H9 (cell line): ENCODE results near the gene INSC. TPM values are rescaled to one million over a fixed set of nuclear protein-coding genes. Genes with fewer than 3 reads are reported as not detected.

Experiments used
- DNase-seq: peaks from one replicate; pipeline ENCODE4 v3.0.0-alpha.2; 2017
- H2AFZ ChIP-seq: one replicate; pipeline ENCODE4 v1.6.1; 2013; ENCODE audit warnings: mild to moderate bottlenecking, low read length, control low read depth, moderate library complexity
- H2AK5ac ChIP-seq: 2 replicates; pipeline ENCODE4 v1.6.1; 2013; ENCODE audit warnings: low read length, control low read depth, mixed read lengths; ENCODE audit not compliant: insufficient read length
- H2BK120ac ChIP-seq: one replicate; pipeline ENCODE4 v1.6.1; 2013; ENCODE audit warnings: low read depth, mild to moderate bottlenecking, low read length, control low read depth, inconsistent platforms; ENCODE audit not compliant: poor library complexity, severe bottlenecking
- H2BK12ac ChIP-seq: 2 replicates; pipeline ENCODE4 v1.6.1; 2013; ENCODE audit warnings: low read length, control low read depth, mixed read lengths, low read depth; ENCODE audit not compliant: insufficient read length
- H2BK15ac ChIP-seq: 2 replicates; pipeline ENCODE4 v1.6.1; 2013; ENCODE audit warnings: low read depth, low read length, control low read depth
- H2BK20ac ChIP-seq: one replicate; pipeline ENCODE4 v1.6.1; 2013; ENCODE audit warnings: low read depth, mild to moderate bottlenecking, low read length, control low read depth, inconsistent platforms; ENCODE audit not compliant: poor library complexity, severe bottlenecking
- H2BK5ac ChIP-seq: 2 replicates; pipeline ENCODE4 v1.6.1; 2013; ENCODE audit warnings: low read length, control low read depth, mixed read lengths; ENCODE audit not compliant: insufficient read length
- H3K14ac ChIP-seq: 2 replicates; pipeline ENCODE4 v1.6.1; 2013; ENCODE audit warnings: low read length, control low read depth; ENCODE audit not compliant: insufficient read depth
- H3K18ac ChIP-seq: 2 replicates; pipeline ENCODE4 v1.6.1; 2013; ENCODE audit warnings: low read depth, mild to moderate bottlenecking, mixed read lengths, low read length, control low read depth; ENCODE audit not compliant: insufficient read length
- H3K23ac ChIP-seq: 2 replicates; pipeline ENCODE4 v1.6.1; 2013; ENCODE audit warnings: low read length, control low read depth, mixed read lengths, low read depth; ENCODE audit not compliant: insufficient read length
- H3K23me2 ChIP-seq: 2 replicates; pipeline ENCODE4 v1.6.1; 2013; ENCODE audit warnings: low read depth, mild to moderate bottlenecking, mixed read lengths, low read length, control low read depth; ENCODE audit not compliant: insufficient read length, poor library complexity, severe bottlenecking
- H3K27ac ChIP-seq: 2 replicates; pipeline ENCODE4 v1.5.1; 2013; ENCODE audit warnings: low read length, control low read depth, mixed read lengths, low read depth; ENCODE audit not compliant: insufficient read length
- H3K27me3 ChIP-seq: 2 replicates; pipeline ENCODE4 v1.6.1; 2013; ENCODE audit warnings: low read length, control low read depth, inconsistent platforms; ENCODE audit not compliant: insufficient read depth
- H3K4ac ChIP-seq: 2 replicates; pipeline ENCODE4 v1.6.1; 2013; ENCODE audit warnings: low read depth, mild to moderate bottlenecking, control low read depth, inconsistent platforms, low read length, moderate library complexity
- H3K4me1 ChIP-seq: 2 replicates; pipeline ENCODE4 v1.6.1; 2013; ENCODE audit warnings: low read length, control low read depth, inconsistent platforms; ENCODE audit not compliant: insufficient read depth
- H3K4me2 ChIP-seq: 2 replicates; pipeline ENCODE4 v1.6.1; 2013; ENCODE audit warnings: low read length, control low read depth, mixed read lengths; ENCODE audit not compliant: insufficient read length, insufficient read depth
- H3K56ac ChIP-seq: 2 replicates; pipeline ENCODE4 v1.6.1; 2013; ENCODE audit warnings: low read depth, mild to moderate bottlenecking, mixed read lengths, low read length, control low read depth; ENCODE audit not compliant: insufficient read length
- H3K79me1 ChIP-seq: 2 replicates; pipeline ENCODE4 v1.6.1; 2013; ENCODE audit warnings: low read depth, mild to moderate bottlenecking, moderate library complexity, low read length, control low read depth, inconsistent platforms; ENCODE audit not compliant: insufficient read depth, poor library complexity, severe bottlenecking
- H3K79me2 ChIP-seq: 2 replicates; pipeline ENCODE4 v1.6.1; 2013; ENCODE audit warnings: low read length, control low read depth, inconsistent platforms; ENCODE audit not compliant: insufficient read depth
- H3K9ac ChIP-seq: 2 replicates; pipeline ENCODE4 v1.6.1; 2013; ENCODE audit warnings: low read length, control low read depth, mixed read lengths; ENCODE audit not compliant: insufficient read length; ENCODE audit errors: extremely low read depth
- H3K9me3 ChIP-seq: one replicate; pipeline ENCODE4 v1.6.1; 2013; ENCODE audit warnings: low read depth, low read length, inconsistent platforms; ENCODE audit not compliant: control insufficient read depth
- H3T11ph ChIP-seq: one replicate; pipeline ENCODE4 v1.6.1; 2013; ENCODE audit warnings: mild to moderate bottlenecking, low read length, control low read depth, inconsistent platforms
- H4K20me1 ChIP-seq: one replicate; pipeline ENCODE4 v1.6.1; 2013; ENCODE audit not compliant: control insufficient read depth, insufficient read length, insufficient read depth
- H4K5ac ChIP-seq: 2 replicates; pipeline ENCODE4 v1.6.1; 2013; ENCODE audit warnings: low read depth, mild to moderate bottlenecking, mixed read lengths, low read length, control low read depth; ENCODE audit not compliant: insufficient read length
- H4K8ac ChIP-seq: replicated peaks from 2 replicates; pipeline ENCODE4 v1.6.1; 2013; ENCODE audit warnings: low read length, control low read depth, mixed read lengths, low read depth; ENCODE audit not compliant: insufficient read length
- H4K91ac ChIP-seq: 2 replicates; pipeline ENCODE4 v1.6.1; 2013; ENCODE audit warnings: low read depth, mild to moderate bottlenecking, moderate library complexity, mixed read lengths, low read length, control low read depth; ENCODE audit not compliant: insufficient read length
- H3K27ac Mint-ChIP-seq, 3 experiments: 2 replicates in 2 of 3; 3 replicates in 1 of 3; pipeline ENCODE4 v1.8.0; 2020 to 2021; ENCODE audit warnings: mixed read lengths in 3 of 3, mild to moderate bottlenecking in 1 of 3, moderate library complexity in 1 of 3
- H3K27me3 Mint-ChIP-seq: 2 replicates; pipeline ENCODE4 v1.8.0; 2021; ENCODE audit warnings: low read depth, mild to moderate bottlenecking, moderate library complexity, mixed read lengths
- H3K36me3 Mint-ChIP-seq, 3 experiments: 2 replicates in 2 of 3; 3 replicates in 1 of 3; pipeline ENCODE4 v1.8.0; 2020 to 2021; ENCODE audit warnings: low read depth in 3 of 3, mixed read lengths in 3 of 3; ENCODE audit not compliant: insufficient read depth in 1 of 3
- H3K4me1 Mint-ChIP-seq, 2 experiments: 2 replicates each; pipeline ENCODE4 v1.8.0; 2020; ENCODE audit warnings: mixed read lengths in 2 of 2
- H3K4me3 Mint-ChIP-seq, 2 experiments: 2 replicates in 1 of 2; 3 replicates in 1 of 2; pipeline ENCODE4 v1.8.0; 2020 to 2021; ENCODE audit warnings: mild to moderate bottlenecking in 2 of 2, mixed read lengths in 2 of 2, moderate library complexity in 1 of 2
- H3K9me3 Mint-ChIP-seq, 2 experiments: 2 replicates in 1 of 2; 3 replicates in 1 of 2; pipeline ENCODE4 v1.8.0; 2020; ENCODE audit warnings: mild to moderate bottlenecking in 2 of 2, mixed read lengths in 2 of 2, moderate library complexity in 1 of 2
- WGBS: extraction: QIAGEN DNeasy Blood & Tissue Kit; methylation state at CpG from one replicate; pipeline ENCODE4 v1.1.7; 2013; ENCODE audit warnings: missing lambda C conversion rate, low lambda C conversion rate, mixed read lengths; ENCODE audit not compliant: insufficient read length; ENCODE audit errors: extremely low coverage; 5-methylcytosine and 5-hydroxymethylcytosine counted together
- total RNA-seq: library from RNA; stranded (reverse); gene quantifications from 2 replicates; pipeline ENCODE4 v1.2.1, GENCODE V29; 2021
- TF ChIP-seq, protein P1 (sequence below): fragments of 200-600 bp; sonication (generic); conservative IDR thresholded peaks from 3 replicates; pipeline ENCODE4 v1.8.0; 2021; ENCODE audit warnings: antibody characterized with exemption, mild to moderate bottlenecking

The INSC gene
- total RNA-seq, 1 experiment from 2014 or later: not detected

DNA sequence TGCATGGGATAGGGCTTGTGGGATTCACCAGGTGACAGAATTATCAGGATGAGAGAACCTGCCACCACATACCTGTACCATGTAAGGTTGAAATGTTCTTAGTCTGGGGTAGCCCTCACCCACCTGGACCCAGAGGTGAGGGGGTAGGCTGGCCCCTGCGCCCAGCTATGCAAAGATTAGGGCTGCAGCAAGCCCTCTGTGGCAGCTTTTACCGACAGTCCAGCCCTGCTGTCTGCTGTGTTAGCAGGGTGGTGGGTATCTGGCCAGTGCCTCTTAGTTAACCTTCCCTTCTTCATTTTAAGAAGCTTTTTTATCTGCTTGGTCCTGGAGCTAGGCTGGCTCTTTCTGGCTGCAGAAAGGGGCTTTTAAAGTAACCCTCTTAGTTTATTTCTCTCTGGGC, 13.9 kb downstream of the INSC start:
- no peak overlapping the region for H3K4me2 ChIP-seq
- Mint-ChIP-seq H3K9me3 (no peaks in the 10 kb centered on the region), H3K27me3 (peaks cover 4% of the 10 kb centered on the region; the same call in 1 of the 2 replicates), H3K27ac (no peak overlapping the region), H3K36me3 (no peaks in the 10 kb centered on the region), H3K4me3 (no peak overlapping the region), H3K4me1 (no peaks in the 10 kb centered on the region)
- H4K5ac ChIP-seq: no peak overlapping the region
- no peaks in the 10 kb centered on the region for H4K20me1 ChIP-seq
- H3K23ac ChIP-seq: no peak overlapping the region
- DNase-seq: no peak
- no peaks in the 10 kb centered on the region for H3K4me1 ChIP-seq
- H3K18ac ChIP-seq: no peak overlapping the region
- H3T11ph ChIP-seq: no peak overlapping the region
- H3K79me1 ChIP-seq: no peaks in the 10 kb centered on the region
- no peak overlapping the region for H2AFZ ChIP-seq
- WGBS: no CpG with 5 or more reads among the region's 2 CpGs
- no peak overlapping the region for H4K8ac ChIP-seq
- no peak overlapping the region for H3K27ac ChIP-seq
- H2BK12ac ChIP-seq: no peak overlapping the region
- H3K9ac ChIP-seq: no peak overlapping the region
- H2BK120ac ChIP-seq: no peak overlapping the region
- H2BK20ac ChIP-seq: no peak overlapping the region
- H2AK5ac ChIP-seq: no peak overlapping the region
- TF ChIP-seq, protein P1, sequence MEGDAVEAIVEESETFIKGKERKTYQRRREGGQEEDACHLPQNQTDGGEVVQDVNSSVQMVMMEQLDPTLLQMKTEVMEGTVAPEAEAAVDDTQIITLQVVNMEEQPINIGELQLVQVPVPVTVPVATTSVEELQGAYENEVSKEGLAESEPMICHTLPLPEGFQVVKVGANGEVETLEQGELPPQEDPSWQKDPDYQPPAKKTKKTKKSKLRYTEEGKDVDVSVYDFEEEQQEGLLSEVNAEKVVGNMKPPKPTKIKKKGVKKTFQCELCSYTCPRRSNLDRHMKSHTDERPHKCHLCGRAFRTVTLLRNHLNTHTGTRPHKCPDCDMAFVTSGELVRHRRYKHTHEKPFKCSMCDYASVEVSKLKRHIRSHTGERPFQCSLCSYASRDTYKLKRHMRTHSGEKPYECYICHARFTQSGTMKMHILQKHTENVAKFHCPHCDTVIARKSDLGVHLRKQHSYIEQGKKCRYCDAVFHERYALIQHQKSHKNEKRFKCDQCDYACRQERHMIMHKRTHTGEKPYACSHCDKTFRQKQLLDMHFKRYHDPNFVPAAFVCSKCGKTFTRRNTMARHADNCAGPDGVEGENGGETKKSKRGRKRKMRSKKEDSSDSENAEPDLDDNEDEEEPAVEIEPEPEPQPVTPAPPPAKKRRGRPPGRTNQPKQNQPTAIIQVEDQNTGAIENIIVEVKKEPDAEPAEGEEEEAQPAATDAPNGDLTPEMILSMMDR: no peak
- no peak overlapping the region for H3K4ac ChIP-seq
- H3K14ac ChIP-seq: no peak overlapping the region
- H2BK5ac ChIP-seq: no peak overlapping the region
- H2BK15ac ChIP-seq: no peak overlapping the region
- H3K23me2 ChIP-seq: no peaks in the 10 kb centered on the region
- H3K56ac ChIP-seq: no peak overlapping the region
- no peaks in the 10 kb centered on the region for H3K27me3 ChIP-seq
- H4K91ac ChIP-seq: no peak overlapping the region
- no peaks in the 10 kb centered on the region for H3K9me3 ChIP-seq
- H3K79me2 ChIP-seq: no peaks in the 10 kb centered on the region
